ENCODE results near the gene PTPRR.

The PTPRR gene

GRCh38 chr12:70615174-70615866, 305.2 kb downstream of the PTPRR start:
- H3K4me3 ChIP-seq (ENCODE audit: control insufficient read depth, low read depth, low read length): no peak overlapping the region
- TF ChIP-seq CTCF (IDR thresholded peaks at IDR 0.05; ENCODE audit: control insufficient read depth, insufficient read depth, low read depth, low read length, missing control alignments): no peak
- DNase-seq (ENCODE audit: low read depth): no peak

- peak overlapping the region; percentile 47 for H3K4me3 ChIP-seq (ENCODE audit: control insufficient read depth, low read depth, low read length)
- no peak for DNase-seq (ENCODE audit: low read depth)
- no peak for TF ChIP-seq CTCF (IDR thresholded peaks at IDR 0.05; ENCODE audit: control insufficient read depth, insufficient read depth, low read depth, low read length, missing control alignments)
Measured at GRCh38 chr12:70609739-70610491, 310.6 kb downstream of the PTPRR start.

- H3K4me3 ChIP-seq (ENCODE audit: control insufficient read depth, low read depth, low read length): peak overlapping the region; percentile 47
- no peak for TF ChIP-seq CTCF (IDR thresholded peaks at IDR 0.05; ENCODE audit: control insufficient read depth, insufficient read depth, low read depth, low read length, missing control alignments)
- no peak for DNase-seq (ENCODE audit: low read depth)
Measured at GRCh38 chr12:70609203-70609602, 311.3 kb downstream of the PTPRR start.

GRCh38 chr12:70608184-70608583, 312.4 kb downstream of the PTPRR start:
- TF ChIP-seq CTCF (IDR thresholded peaks at IDR 0.05; ENCODE audit: control insufficient read depth, insufficient read depth, low read depth, low read length, missing control alignments): no peak
- no peak for DNase-seq (ENCODE audit: low read depth)

GRCh38 chr12:70607107-70607506, 313.4 kb downstream of the PTPRR start:
- TF ChIP-seq CTCF (IDR thresholded peaks at IDR 0.05; ENCODE audit: control insufficient read depth, insufficient read depth, low read depth, low read length, missing control alignments): no peak
- DNase-seq (ENCODE audit: low read depth): no peak
- H3K4me3 ChIP-seq (ENCODE audit: control insufficient read depth, low read depth, low read length): no peak overlapping the region

More at GRCh38 chr12:70608184-70608583, 312.4 kb downstream of the PTPRR start:
- H3K4me3 ChIP-seq (ENCODE audit: control insufficient read depth, low read depth, low read length): no peak overlapping the region

GRCh38 chr12:70605976-70606375, 314.6 kb downstream of the PTPRR start:
- no peak overlapping the region for H3K4me3 ChIP-seq (ENCODE audit: control insufficient read depth, low read depth, low read length)
- TF ChIP-seq CTCF (IDR thresholded peaks at IDR 0.05; ENCODE audit: control insufficient read depth, insufficient read depth, low read depth, low read length, missing control alignments): no peak
- DNase-seq (ENCODE audit: low read depth): no peak

Data from AG09309 (cell line).